Middle frontal gyrus (tissue), 1 donor: ENCODE results near the gene PCDHA4.
"Not testable (repeated sequence)": the region's sequence is repeated elsewhere in the genome, so short reads cannot be mapped to it uniquely, and the experiment has no call there.

Experiments
- DNase-seq: peaks from one replicate; pipeline ENCODE4 v3.0.0-alpha.2; 2015; ENCODE audit warnings: low spot score; ENCODE audit errors: extremely low spot score

The PCDHA4 gene

GRCh38 chr5:140821375-140822280, 14.8 kb downstream of the PCDHA4 start, which contains the start of gene PCDHA5:
PCDHA5 (plus strand) TSS chr5:140821613.
- no peak for DNase-seq

- no peak for DNase-seq
Measured at GRCh38 chr5:140822281-140822629, 15.4 kb downstream of the PCDHA4 start.

- not testable (repeated sequence) for DNase-seq
Measured at GRCh38 chr5:140822969-140823368, 16.1 kb downstream of the PCDHA4 start.

- no peak for DNase-seq
Measured at GRCh38 chr5:140823475-140823874, 16.6 kb downstream of the PCDHA4 start.

GRCh38 chr5:140827704-140828361, 21.0 kb downstream of the PCDHA4 start, which contains the start of gene PCDHA6:
PCDHA6 (plus strand) TSS chr5:140827960; CDS start chr5:140828092, 132 bp downstream.
- DNase-seq: no peak

GRCh38 chr5:140828362-140828737, 21.5 kb downstream of the PCDHA4 start:
- no peak for DNase-seq

GRCh38 chr5:140829511-140830501, 22.9 kb downstream of the PCDHA4 start:
- DNase-seq: not testable (repeated sequence)

GRCh38 chr5:140833993-140834392, 27.1 kb downstream of the PCDHA4 start, which contains the start of gene PCDHA7:
PCDHA7 (plus strand) TSS chr5:140834269; CDS start chr5:140834384, 115 bp downstream.
- DNase-seq: no peak

GRCh38 chr5:140834439-140835008, 27.7 kb downstream of the PCDHA4 start:
- DNase-seq: not testable (repeated sequence)

- no peak for DNase-seq
Measured at GRCh38 chr5:140835622-140836510, 29.0 kb downstream of the PCDHA4 start.

GRCh38 chr5:140840978-140841962, 34.4 kb downstream of the PCDHA4 start, which contains the start of gene PCDHA8:
PCDHA8 (plus strand) TSS chr5:140841187; CDS start chr5:140841322, 135 bp downstream.
- DNase-seq: no peak

GRCh38 chr5:140842798-140843733, 36.2 kb downstream of the PCDHA4 start:
- no peak for DNase-seq

GRCh38 chr5:140848139-140849102, 41.6 kb downstream of the PCDHA4 start, which contains the start of gene PCDHA9:
PCDHA9 (plus strand) TSS chr5:140848382; CDS start chr5:140848496, 114 bp downstream.
- not testable (repeated sequence) for DNase-seq

GRCh38 chr5:140849831-140850634, 43.2 kb downstream of the PCDHA4 start:
- not testable (repeated sequence) for DNase-seq
